Activated T-cell treated with anti-CD3 and anti-CD28 coated beads, Interleukin-2, amount 50 U/mL, for 24 hours (primary cell): ENCODE results near the gene DUSP9.

ENCODE experiments used
- DNase-seq: peaks from one replicate; pipeline ENCODE4 v3.0.0-alpha.2; 2020
- H3K27ac Mint-ChIP-seq: 2 replicates; pipeline ENCODE4 v1.8.0; 2020; ENCODE audit warnings: mild to moderate bottlenecking, mixed read lengths
- H3K27me3 Mint-ChIP-seq: 2 replicates; pipeline ENCODE4 v1.8.0; 2020; ENCODE audit warnings: mixed read lengths
- H3K36me3 Mint-ChIP-seq: 2 replicates; pipeline ENCODE4 v1.8.0; 2020; ENCODE audit warnings: low read depth, mixed read lengths
- H3K4me1 Mint-ChIP-seq: 2 replicates; pipeline ENCODE4 v1.8.0; 2020; ENCODE audit warnings: low read depth, mixed read lengths
- H3K4me3 Mint-ChIP-seq: 2 replicates; pipeline ENCODE4 v1.8.0; 2020; ENCODE audit warnings: mild to moderate bottlenecking, moderate library complexity, mixed read lengths
- H3K9me3 Mint-ChIP-seq: 2 replicates; pipeline ENCODE4 v1.8.0; 2020; ENCODE audit warnings: mixed read lengths

DUSP9 gene

GRCh38 chrX:153638041-153638371 is 9.0 kb upstream of the DUSP9 start:
- H3K9me3 Mint-ChIP-seq: no peaks in the 10 kb centered on the region
- H3K27me3 Mint-ChIP-seq: peaks cover 52% of the 10 kb centered on the region
- no peak overlapping the region for H3K4me3 Mint-ChIP-seq
- H3K4me1 Mint-ChIP-seq: peaks cover 8% of the 10 kb centered on the region
- no peaks in the 10 kb centered on the region for H3K36me3 Mint-ChIP-seq
- no peak overlapping the region for H3K27ac Mint-ChIP-seq
- DNase-seq: no peak

- Mint-ChIP-seq H3K9me3 (no peaks in the 10 kb centered on the region), H3K27ac (no peak overlapping the region), H3K27me3 (peaks cover 58% of the 10 kb centered on the region), H3K4me1 (peaks cover 10% of the 10 kb centered on the region), H3K4me3 (no peak overlapping the region), H3K36me3 (no peaks in the 10 kb centered on the region)
- DNase-seq: no peak
These were observed 8.4 kb upstream of the DUSP9 start for GRCh38 chrX:153638436-153639176.

GRCh38 chrX:153639177-153640044 is 7.6 kb upstream of the DUSP9 start:
- no peaks in the 10 kb centered on the region for H3K9me3 Mint-ChIP-seq
- no peak overlapping the region for H3K4me3 Mint-ChIP-seq
- peaks cover 11% of the 10 kb centered on the region for H3K4me1 Mint-ChIP-seq
- H3K27ac Mint-ChIP-seq: no peak overlapping the region
- peaks cover 59% of the 10 kb centered on the region for H3K27me3 Mint-ChIP-seq
- no peaks in the 10 kb centered on the region for H3K36me3 Mint-ChIP-seq
- DNase-seq: no peak

GRCh38 chrX:153640045-153640686 is 6.8 kb upstream of the DUSP9 start:
- peaks cover 59% of the 10 kb centered on the region for H3K27me3 Mint-ChIP-seq
- DNase-seq: no peak
- H3K4me1 Mint-ChIP-seq: peaks cover 11% of the 10 kb centered on the region

GRCh38 chrX:153640736-153641575 is 6.0 kb upstream of the DUSP9 start:
- H3K9me3 Mint-ChIP-seq: no peaks in the 10 kb centered on the region
- no peak overlapping the region for H3K27ac Mint-ChIP-seq
- no peak overlapping the region for H3K4me3 Mint-ChIP-seq
- H3K27me3 Mint-ChIP-seq: peaks cover 66% of the 10 kb centered on the region
- peaks cover 11% of the 10 kb centered on the region for H3K4me1 Mint-ChIP-seq
- no peaks in the 10 kb centered on the region for H3K36me3 Mint-ChIP-seq
- peak; percentile 30 for DNase-seq

More at GRCh38 chrX:153640045-153640686, 6.8 kb upstream of the DUSP9 start:
- Mint-ChIP-seq H3K4me3 (no peak overlapping the region), H3K27ac (no peak overlapping the region), H3K9me3 (no peaks in the 10 kb centered on the region), H3K36me3 (no peaks in the 10 kb centered on the region)

GRCh38 chrX:153641627-153642026 is 5.4 kb upstream of the DUSP9 start:
- Mint-ChIP-seq H3K27me3 (peaks cover 73% of the 10 kb centered on the region), H3K4me1 (peaks cover 11% of the 10 kb centered on the region)

GRCh38 chrX:153642051-153642654 is 4.8 kb upstream of the DUSP9 start:
- Mint-ChIP-seq H3K9me3 (no peaks in the 10 kb centered on the region), H3K4me3 (no peak overlapping the region), H3K4me1 (peaks cover 11% of the 10 kb centered on the region), H3K27me3 (peaks cover 73% of the 10 kb centered on the region), H3K36me3 (no peaks in the 10 kb centered on the region), H3K27ac (no peak overlapping the region)
- peak; percentile 32 for DNase-seq

More at GRCh38 chrX:153641627-153642026, 5.4 kb upstream of the DUSP9 start:
- Mint-ChIP-seq H3K36me3 (no peaks in the 10 kb centered on the region), H3K9me3 (no peaks in the 10 kb centered on the region), H3K27ac (no peak overlapping the region), H3K4me3 (no peak overlapping the region)
- DNase-seq: peak; percentile 31

- no peaks in the 10 kb centered on the region for H3K9me3 Mint-ChIP-seq
- peaks cover 73% of the 10 kb centered on the region for H3K27me3 Mint-ChIP-seq
- H3K4me1 Mint-ChIP-seq: peaks cover 11% of the 10 kb centered on the region
- no peak overlapping the region for H3K27ac Mint-ChIP-seq
- H3K36me3 Mint-ChIP-seq: no peaks in the 10 kb centered on the region
- H3K4me3 Mint-ChIP-seq: peak overlapping the region; percentile 45
- DNase-seq: peak; percentile 31
These were observed 4.2 kb upstream of the DUSP9 start for GRCh38 chrX:153642655-153643430.

- H3K27me3 Mint-ChIP-seq: peaks cover 71% of the 10 kb centered on the region
- H3K4me1 Mint-ChIP-seq: peaks cover 11% of the 10 kb centered on the region
- no peaks in the 10 kb centered on the region for H3K9me3 Mint-ChIP-seq
- DNase-seq: peak; percentile 38
- no peaks in the 10 kb centered on the region for H3K36me3 Mint-ChIP-seq
- H3K4me3 Mint-ChIP-seq: no peak overlapping the region
- H3K27ac Mint-ChIP-seq: no peak overlapping the region
These were observed 3.3 kb upstream of the DUSP9 start for GRCh38 chrX:153643431-153644351.

GRCh38 chrX:153644356-153645125 is 2.5 kb upstream of the DUSP9 start:
- peak; percentile 31 for DNase-seq
- Mint-ChIP-seq H3K4me1 (peaks cover 11% of the 10 kb centered on the region), H3K27me3 (peaks cover 67% of the 10 kb centered on the region), H3K4me3 (no peak overlapping the region), H3K36me3 (no peaks in the 10 kb centered on the region), H3K9me3 (no peaks in the 10 kb centered on the region), H3K27ac (no peak overlapping the region)

GRCh38 chrX:153645151-153645550 is 1.9 kb upstream of the DUSP9 start:
- H3K9me3 Mint-ChIP-seq: no peaks in the 10 kb centered on the region
- no peaks in the 10 kb centered on the region for H3K36me3 Mint-ChIP-seq
- peaks cover 11% of the 10 kb centered on the region for H3K4me1 Mint-ChIP-seq
- no peak overlapping the region for H3K4me3 Mint-ChIP-seq
- no peak overlapping the region for H3K27ac Mint-ChIP-seq
- DNase-seq: no peak
- peaks cover 63% of the 10 kb centered on the region for H3K27me3 Mint-ChIP-seq

GRCh38 chrX:153645921-153646488 is 998 bp upstream of the DUSP9 start:
- Mint-ChIP-seq H3K27me3 (peaks cover 61% of the 10 kb centered on the region), H3K4me1 (peaks cover 11% of the 10 kb centered on the region), H3K36me3 (no peaks in the 10 kb centered on the region), H3K27ac (no peak overlapping the region), H3K9me3 (no peaks in the 10 kb centered on the region), H3K4me3 (no peak overlapping the region)
- no peak for DNase-seq
